GM23338 (cell line): ENCODE data around the gene EYA2.

Experiments used
- CREB1 ChIP-seq: fragments of 250-450 bp; sonication (Bioruptor Pico); IDR thresholded peaks from 2 replicates; pipeline ENCODE4 v1.5.0; 2020; ENCODE audit warnings: low read depth, mild to moderate bottlenecking, moderate library complexity
- EZH2 ChIP-seq: fragments of 200-600 bp; sonication (generic); IDR thresholded peaks from one replicate; pipeline ENCODE4 v1.8.0; 2017; ENCODE audit warnings: antibody characterized with exemption, mild to moderate bottlenecking, low read depth; ENCODE audit not compliant: unreplicated experiment
- EZH2phosphoT487 ChIP-seq: fragments of 200-600 bp; sonication (generic); IDR thresholded peaks from one replicate; pipeline ENCODE4 v1.8.1; 2018; ENCODE audit warnings: antibody characterized with exemption; ENCODE audit not compliant: unreplicated experiment
- JUNB ChIP-seq: IDR thresholded peaks from one replicate; pipeline ENCODE4 v1.6.1; 2016; ENCODE audit warnings: antibody characterized with exemption; ENCODE audit not compliant: unreplicated experiment
- NANOG ChIP-seq: IDR thresholded peaks from 2 replicates; pipeline ENCODE4 v1.6.1; 2016; ENCODE audit warnings: antibody characterized with exemption, borderline replicate concordance
- POLR2AphosphoS5 ChIP-seq: IDR thresholded peaks from 2 replicates; pipeline ENCODE4 v1.6.1; 2016; ENCODE audit warnings: antibody characterized with exemption, low read depth
- REST ChIP-seq: IDR thresholded peaks from one replicate; pipeline ENCODE4 v1.6.1; 2018; ENCODE audit warnings: antibody characterized with exemption; ENCODE audit not compliant: unreplicated experiment
- ZNF114 ChIP-seq: fragments of 250-450 bp; sonication (Bioruptor Pico); IDR thresholded peaks from 2 replicates; pipeline ENCODE4 v1.5.0; 2020; ENCODE audit warnings: mild to moderate bottlenecking, moderate library complexity
- TF ChIP-seq, protein P1 (sequence below), 2 experiments: fragments of 200-600 bp in 1 of 2; sonication (generic) in 1 of 2; conservative IDR thresholded peaks; 2 replicates each; pipeline versions ENCODE4 v1.5.1 to v1.6.1; 2016 to 2017; ENCODE audit warnings: antibody characterized with exemption in 2 of 2, low read depth in 2 of 2, mild to moderate bottlenecking in 2 of 2, moderate library complexity in 1 of 2
- TF ChIP-seq, protein P2 (sequence below): IDR thresholded peaks from 2 replicates; pipeline ENCODE4 v1.6.1; 2016; ENCODE audit warnings: antibody characterized with exemption

GRCh38 chr20:47201074-47201730, 306.6 kb downstream of the EYA2 start:
- no peak for TF ChIP-seq EZH2
- TF ChIP-seq POLR2AphosphoS5, result no peak
- TF ChIP-seq, protein P1, sequence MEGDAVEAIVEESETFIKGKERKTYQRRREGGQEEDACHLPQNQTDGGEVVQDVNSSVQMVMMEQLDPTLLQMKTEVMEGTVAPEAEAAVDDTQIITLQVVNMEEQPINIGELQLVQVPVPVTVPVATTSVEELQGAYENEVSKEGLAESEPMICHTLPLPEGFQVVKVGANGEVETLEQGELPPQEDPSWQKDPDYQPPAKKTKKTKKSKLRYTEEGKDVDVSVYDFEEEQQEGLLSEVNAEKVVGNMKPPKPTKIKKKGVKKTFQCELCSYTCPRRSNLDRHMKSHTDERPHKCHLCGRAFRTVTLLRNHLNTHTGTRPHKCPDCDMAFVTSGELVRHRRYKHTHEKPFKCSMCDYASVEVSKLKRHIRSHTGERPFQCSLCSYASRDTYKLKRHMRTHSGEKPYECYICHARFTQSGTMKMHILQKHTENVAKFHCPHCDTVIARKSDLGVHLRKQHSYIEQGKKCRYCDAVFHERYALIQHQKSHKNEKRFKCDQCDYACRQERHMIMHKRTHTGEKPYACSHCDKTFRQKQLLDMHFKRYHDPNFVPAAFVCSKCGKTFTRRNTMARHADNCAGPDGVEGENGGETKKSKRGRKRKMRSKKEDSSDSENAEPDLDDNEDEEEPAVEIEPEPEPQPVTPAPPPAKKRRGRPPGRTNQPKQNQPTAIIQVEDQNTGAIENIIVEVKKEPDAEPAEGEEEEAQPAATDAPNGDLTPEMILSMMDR (conservative IDR thresholded peaks at IDR 0.05; ENCODE audit: low read depth in 2 of 2), result no peak
- TF ChIP-seq EZH2phosphoT487, result no peak
- no peak for TF ChIP-seq CREB1 (CRISPR knock-in tag)
- TF ChIP-seq REST, result no peak
- no peak for TF ChIP-seq JUNB
- TF ChIP-seq, protein P2, sequence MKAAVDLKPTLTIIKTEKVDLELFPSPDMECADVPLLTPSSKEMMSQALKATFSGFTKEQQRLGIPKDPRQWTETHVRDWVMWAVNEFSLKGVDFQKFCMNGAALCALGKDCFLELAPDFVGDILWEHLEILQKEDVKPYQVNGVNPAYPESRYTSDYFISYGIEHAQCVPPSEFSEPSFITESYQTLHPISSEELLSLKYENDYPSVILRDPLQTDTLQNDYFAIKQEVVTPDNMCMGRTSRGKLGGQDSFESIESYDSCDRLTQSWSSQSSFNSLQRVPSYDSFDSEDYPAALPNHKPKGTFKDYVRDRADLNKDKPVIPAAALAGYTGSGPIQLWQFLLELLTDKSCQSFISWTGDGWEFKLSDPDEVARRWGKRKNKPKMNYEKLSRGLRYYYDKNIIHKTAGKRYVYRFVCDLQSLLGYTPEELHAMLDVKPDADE, result no peak
- TF ChIP-seq ZNF114 (CRISPR knock-in tag), result no peak
- no peak for TF ChIP-seq NANOG
